Measurements from ENCODE around the gene MINDY4. TPM values are rescaled to one million over a fixed set of nuclear protein-coding genes. Genes with fewer than 3 reads are reported as not detected.
A peak's percentile ranks its signal among the peaks of the same experiment; 100 is the strongest.

The MINDY4 gene
- total RNA-seq, 2 experiments from 2014 or later, result 1.3 to 1.7 TPM

DNA sequence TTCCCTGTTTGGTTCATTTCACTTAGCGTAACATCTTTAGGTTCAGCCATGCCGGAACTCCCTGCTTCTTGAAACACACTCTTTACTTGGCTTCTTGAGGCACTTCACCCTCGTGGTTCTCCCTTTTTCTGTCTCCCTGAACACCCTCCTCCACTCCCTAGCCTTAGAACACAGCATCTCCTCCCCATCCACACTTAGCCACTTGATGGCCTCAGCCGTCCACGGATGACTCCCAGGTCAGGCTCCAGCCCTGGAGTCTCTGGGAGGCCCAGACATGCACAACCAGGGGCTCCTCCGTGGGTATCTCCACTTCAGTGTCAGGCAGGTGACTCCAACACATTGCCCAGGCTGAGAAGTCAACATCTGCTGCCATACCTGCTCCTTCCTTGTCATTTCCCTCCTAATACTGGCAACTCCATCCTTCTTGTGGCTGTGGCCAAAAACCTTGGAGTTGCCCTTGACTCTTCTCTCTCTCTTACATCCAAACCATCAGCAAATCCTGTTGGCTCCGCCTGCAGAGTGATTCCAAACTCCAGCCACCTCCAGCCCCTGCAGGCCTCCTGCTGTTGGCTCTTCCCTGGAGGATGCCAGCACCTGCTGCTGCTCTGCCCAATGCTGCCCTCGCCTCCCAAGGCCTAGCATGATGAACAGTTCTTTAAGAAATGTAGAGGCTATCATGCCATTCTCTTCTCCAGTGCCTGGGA, 27.7 kb upstream of the MINDY4 start:
- no peak overlapping the region for H3K27ac Mint-ChIP-seq
- CTCF ChIA-PET, result no interaction called here
- peaks cover 19% of the 10 kb centered on the region for H3K4me1 Mint-ChIP-seq (ENCODE audit: low read depth)
- POLR2A ChIA-PET, result no interaction called here
- no peaks in the 10 kb centered on the region for H3K9me3 Mint-ChIP-seq
- ATAC-seq, result no peak
- H3K4me3 Mint-ChIP-seq, result no peak overlapping the region
- H3K27me3 Mint-ChIP-seq, result no peaks in the 10 kb centered on the region
- no peaks in the 10 kb centered on the region for H3K36me3 Mint-ChIP-seq (ENCODE audit: low read depth)
- intact Hi-C loops (cut with micrococcal nuclease), result no loop called here
- TF ChIP-seq CTCF (IDR thresholded peaks at IDR 0.05), result no peak
- DNase-seq, result no peak

DNA sequence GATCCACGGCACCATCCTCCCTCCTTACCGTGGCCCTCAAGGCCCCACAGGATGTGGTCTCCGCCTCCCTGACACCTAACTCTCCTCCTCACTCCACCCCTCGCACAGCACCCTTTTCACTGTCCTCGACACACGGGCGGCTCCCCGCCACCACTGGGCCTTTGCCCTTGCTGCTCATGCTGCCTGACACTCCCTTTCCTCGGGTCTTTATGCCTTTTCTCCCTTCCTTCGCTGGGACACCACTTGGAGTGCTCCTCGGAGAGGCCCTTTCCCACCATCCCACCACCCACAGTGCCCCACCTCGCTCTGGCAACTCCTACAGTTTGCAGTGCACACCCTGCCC, 27.2 kb upstream of the MINDY4 start:
- TF ChIP-seq CTCF (IDR thresholded peaks at IDR 0.05), result no peak
- DNase-seq, result peak; percentile 17
- ChIA-PET CTCF (interaction anchor here (0.9 kb wide), 1 partner anchor 22 kb away, joined by 3 read pairs; no protein-coding TSS in a partner anchor), POLR2A (no interaction called here)
- Mint-ChIP-seq H3K4me1 (ENCODE audit: low read depth) (peaks cover 13% of the 10 kb centered on the region), H3K27me3 (no peaks in the 10 kb centered on the region), H3K4me3 (no peak overlapping the region), H3K27ac (no peak overlapping the region), H3K9me3 (no peaks in the 10 kb centered on the region), H3K36me3 (ENCODE audit: low read depth) (no peaks in the 10 kb centered on the region)
- peak; percentile 52 for ATAC-seq
- intact Hi-C loops (cut with micrococcal nuclease), result no loop called here

GRCh38 chr7:30745261-30745941, 25.8 kb upstream of the MINDY4 start:
- Mint-ChIP-seq H3K27me3 (no peaks in the 10 kb centered on the region), H3K4me3 (no peak overlapping the region), H3K27ac (no peak overlapping the region), H3K4me1 (ENCODE audit: low read depth) (peaks cover 6% of the 10 kb centered on the region), H3K9me3 (peaks cover 2% of the 10 kb centered on the region), H3K36me3 (ENCODE audit: low read depth) (no peaks in the 10 kb centered on the region)
- TF ChIP-seq CTCF (IDR thresholded peaks at IDR 0.05), result no peak
- ChIA-PET POLR2A (no interaction called here), CTCF (interaction anchor here (0.9 to 2.4 kb wide), 3 partner anchors 21 to 63 kb away, joined by 3 to 6 read pairs (median 5); partner anchors contain the start of gene CRHR2)
- intact Hi-C loops (cut with micrococcal nuclease), result no loop called here
- DNase-seq, result no peak
- ATAC-seq, result no peak

GRCh38 chr7:30750010-30750409, 21.2 kb upstream of the MINDY4 start:
- no peak for TF ChIP-seq CTCF (IDR thresholded peaks at IDR 0.05)
- H3K27ac Mint-ChIP-seq, result no peak overlapping the region
- intact Hi-C loops (cut with micrococcal nuclease), result no loop called here
- H3K4me1 Mint-ChIP-seq (ENCODE audit: low read depth), result no peaks in the 10 kb centered on the region
- no peaks in the 10 kb centered on the region for H3K27me3 Mint-ChIP-seq
- ChIA-PET POLR2A (no interaction called here), CTCF (interaction anchor here (1.3 to 2.9 kb wide), 2 partner anchors 10 to 68 kb away, joined by 5 to 24 read pairs; partner anchors contain the start of gene CRHR2)
- ATAC-seq (no peak), DNase-seq (no peak)
- no peaks in the 10 kb centered on the region for H3K36me3 Mint-ChIP-seq (ENCODE audit: low read depth)
- H3K4me3 Mint-ChIP-seq, result no peak overlapping the region
- peaks cover 2% of the 10 kb centered on the region for H3K9me3 Mint-ChIP-seq
